ENCODE results near the gene ZNF429. TPM values are rescaled to one million over a fixed set of nuclear protein-coding genes. Genes with fewer than 3 reads are reported as not detected.

ZNF429 gene
- total and polyA plus RNA-seq, 2 experiments from 2014 or later = 12.8 to 19.9 TPM

- H2AFZ ChIP-seq = no peak overlapping the region
- H3K9me3 ChIP-seq (ENCODE audit: low read depth) = no peaks in the 10 kb centered on the region
- no peaks in the 10 kb centered on the region for H3K27me3 ChIP-seq
- no peak overlapping the region for H3K4me3 ChIP-seq
- H3K9me2 ChIP-seq (replicated peaks; ENCODE audit: insufficient read depth) = no peaks in the 10 kb centered on the region
- no peaks in the 10 kb centered on the region for H3K4me1 ChIP-seq (ENCODE audit: insufficient read depth)
- H3K79me2 ChIP-seq = no peaks in the 10 kb centered on the region
- H3K27ac ChIP-seq = no peak overlapping the region
- DNase-seq (ENCODE audit: low spot score) = no peak
- H3K4me2 ChIP-seq = no peak overlapping the region
- H4K20me1 ChIP-seq (ENCODE audit: insufficient read depth, poor library complexity, severe bottlenecking) = no peaks in the 10 kb centered on the region
- TF ChIP-seq, protein P1, sequence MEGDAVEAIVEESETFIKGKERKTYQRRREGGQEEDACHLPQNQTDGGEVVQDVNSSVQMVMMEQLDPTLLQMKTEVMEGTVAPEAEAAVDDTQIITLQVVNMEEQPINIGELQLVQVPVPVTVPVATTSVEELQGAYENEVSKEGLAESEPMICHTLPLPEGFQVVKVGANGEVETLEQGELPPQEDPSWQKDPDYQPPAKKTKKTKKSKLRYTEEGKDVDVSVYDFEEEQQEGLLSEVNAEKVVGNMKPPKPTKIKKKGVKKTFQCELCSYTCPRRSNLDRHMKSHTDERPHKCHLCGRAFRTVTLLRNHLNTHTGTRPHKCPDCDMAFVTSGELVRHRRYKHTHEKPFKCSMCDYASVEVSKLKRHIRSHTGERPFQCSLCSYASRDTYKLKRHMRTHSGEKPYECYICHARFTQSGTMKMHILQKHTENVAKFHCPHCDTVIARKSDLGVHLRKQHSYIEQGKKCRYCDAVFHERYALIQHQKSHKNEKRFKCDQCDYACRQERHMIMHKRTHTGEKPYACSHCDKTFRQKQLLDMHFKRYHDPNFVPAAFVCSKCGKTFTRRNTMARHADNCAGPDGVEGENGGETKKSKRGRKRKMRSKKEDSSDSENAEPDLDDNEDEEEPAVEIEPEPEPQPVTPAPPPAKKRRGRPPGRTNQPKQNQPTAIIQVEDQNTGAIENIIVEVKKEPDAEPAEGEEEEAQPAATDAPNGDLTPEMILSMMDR (IDR thresholded peaks at IDR 0.05; ENCODE audit: poor library complexity) = no peak
- no peak for TF ChIP-seq EZH2phosphoT487 (IDR thresholded peaks at IDR 0.05; ENCODE audit: low read depth, severe bottlenecking, unreplicated experiment)
- TF ChIP-seq EZH2 (IDR thresholded peaks at IDR 0.05; ENCODE audit: borderline replicate concordance) = no peak
- 82% methylated on average over 37 of the region's 43 CpGs for WGBS (ENCODE audit: low lambda C conversion rate, missing lambda C conversion rate)
- no peaks in the 10 kb centered on the region for H3K36me3 ChIP-seq (replicated peaks; ENCODE audit: insufficient read depth, low read depth)
Measured at GRCh38 chr19:21483589-21484170, 21.7 kb upstream of the ZNF429 start.

- no peak overlapping the region for H3K27ac ChIP-seq
- no peaks in the 10 kb centered on the region for H4K20me1 ChIP-seq (ENCODE audit: insufficient read depth, poor library complexity, severe bottlenecking)
- H3K27me3 ChIP-seq = no peaks in the 10 kb centered on the region
- TF ChIP-seq EZH2 (IDR thresholded peaks at IDR 0.05; ENCODE audit: borderline replicate concordance) = no peak
- TF ChIP-seq, protein P1 (IDR thresholded peaks at IDR 0.05; ENCODE audit: poor library complexity) = no peak
- no peak for TF ChIP-seq EZH2phosphoT487 (IDR thresholded peaks at IDR 0.05; ENCODE audit: low read depth, severe bottlenecking, unreplicated experiment)
- H3K4me2 ChIP-seq = no peak overlapping the region
- H3K9me2 ChIP-seq (replicated peaks; ENCODE audit: insufficient read depth) = no peaks in the 10 kb centered on the region
- 92% methylated on average over 5 of the region's 5 CpGs for WGBS (ENCODE audit: low lambda C conversion rate, missing lambda C conversion rate)
- no peak overlapping the region for H3K4me3 ChIP-seq
- no peak overlapping the region for H2AFZ ChIP-seq
- H3K36me3 ChIP-seq (replicated peaks; ENCODE audit: insufficient read depth, low read depth) = no peaks in the 10 kb centered on the region
- H3K79me2 ChIP-seq = no peaks in the 10 kb centered on the region
- no peaks in the 10 kb centered on the region for H3K4me1 ChIP-seq (ENCODE audit: insufficient read depth)
- H3K9me3 ChIP-seq (ENCODE audit: low read depth) = no peaks in the 10 kb centered on the region
- DNase-seq (ENCODE audit: low spot score) = no peak
Measured at GRCh38 chr19:21484631-21485030, 20.8 kb upstream of the ZNF429 start.

GRCh38 chr19:21485926-21486325 is 19.5 kb upstream of the ZNF429 start:
- H3K4me1 ChIP-seq (ENCODE audit: insufficient read depth) = no peaks in the 10 kb centered on the region
- TF ChIP-seq, protein P1 (IDR thresholded peaks at IDR 0.05; ENCODE audit: poor library complexity) = no peak
- TF ChIP-seq EZH2 (IDR thresholded peaks at IDR 0.05; ENCODE audit: borderline replicate concordance) (no peak), EZH2phosphoT487 (IDR thresholded peaks at IDR 0.05; ENCODE audit: low read depth, severe bottlenecking, unreplicated experiment) (no peak)
- no peaks in the 10 kb centered on the region for H3K79me2 ChIP-seq
- no peak overlapping the region for H3K27ac ChIP-seq
- H3K4me2 ChIP-seq = no peak overlapping the region
- no peak overlapping the region for H3K4me3 ChIP-seq
- no peak overlapping the region for H2AFZ ChIP-seq
- DNase-seq (ENCODE audit: low spot score) = no peak
- no peaks in the 10 kb centered on the region for H3K9me3 ChIP-seq (ENCODE audit: low read depth)
- H3K27me3 ChIP-seq = no peaks in the 10 kb centered on the region
- no peaks in the 10 kb centered on the region for H4K20me1 ChIP-seq (ENCODE audit: insufficient read depth, poor library complexity, severe bottlenecking)
- no peaks in the 10 kb centered on the region for H3K36me3 ChIP-seq (replicated peaks; ENCODE audit: insufficient read depth, low read depth)
- H3K9me2 ChIP-seq (replicated peaks; ENCODE audit: insufficient read depth) = no peaks in the 10 kb centered on the region

Data from hepatocyte (in vitro differentiated cells).